GM23248 (cell line): ENCODE results near the gene CFDP1. TPM values are rescaled to one million over a fixed set of nuclear protein-coding genes. Genes with fewer than 3 reads are reported as not detected.

ENCODE experiments used
- DNase-seq: peaks from one replicate; pipeline ENCODE4 v3.0.0-alpha.2; 2015
- H2AFZ ChIP-seq: fragments of 200-600 bp; sonication (generic); 2 replicates; pipeline ENCODE4 v1.6.1; 2016; ENCODE audit warnings: antibody characterized with exemption
- H3F3A ChIP-seq: fragments of 200-600 bp; sonication (generic); 2 replicates; pipeline ENCODE4 v1.6.1; 2016; ENCODE audit warnings: mild to moderate bottlenecking, antibody characterized with exemption, mixed run types; ENCODE audit not compliant: insufficient read depth
- H3K27ac ChIP-seq: fragments of 200-600 bp; sonication (generic); 2 replicates; pipeline ENCODE4 v1.5.1; 2016; ENCODE audit warnings: mild to moderate bottlenecking
- H3K27me3 ChIP-seq: fragments of 200-600 bp; sonication (generic); replicated peaks from 2 replicates; pipeline ENCODE4 v1.6.1; 2016; ENCODE audit warnings: mild to moderate bottlenecking; ENCODE audit not compliant: insufficient read depth
- H3K36me3 ChIP-seq: fragments of 200-600 bp; sonication (generic); 2 replicates; pipeline ENCODE4 v1.6.1; 2016; ENCODE audit warnings: low read depth, mild to moderate bottlenecking
- H3K4me1 ChIP-seq: fragments of 200-600 bp; sonication (generic); 2 replicates; pipeline ENCODE4 v1.6.1; 2016; ENCODE audit warnings: mild to moderate bottlenecking; ENCODE audit not compliant: insufficient read depth
- H3K4me2 ChIP-seq: fragments of 200-600 bp; sonication (generic); one replicate; pipeline ENCODE4 v1.6.1; 2016; ENCODE audit warnings: mild to moderate bottlenecking; ENCODE audit not compliant: unreplicated experiment
- H3K4me3 ChIP-seq: fragments of 200-600 bp; sonication (generic); 2 replicates; pipeline ENCODE4 v1.5.1; 2016; ENCODE audit warnings: mild to moderate bottlenecking
- H3K79me2 ChIP-seq: fragments of 200-600 bp; sonication (generic); 2 replicates; pipeline ENCODE4 v1.6.1; 2016; ENCODE audit warnings: mild to moderate bottlenecking; ENCODE audit not compliant: insufficient read depth
- H3K9ac ChIP-seq: fragments of 200-600 bp; sonication (generic); 2 replicates; pipeline ENCODE4 v1.6.1; 2016; ENCODE audit warnings: mild to moderate bottlenecking
- H3K9me2 ChIP-seq: fragments of 200-600 bp; sonication (generic); 2 replicates; pipeline ENCODE4 v1.6.1; 2016; ENCODE audit warnings: mixed run types, mild to moderate bottlenecking, moderate library complexity; ENCODE audit not compliant: insufficient read depth
- H3K9me3 ChIP-seq: fragments of 200-600 bp; sonication (generic); one replicate; pipeline ENCODE4 v1.6.1; 2017; ENCODE audit warnings: low read depth
- H4K20me1 ChIP-seq: fragments of 200-600 bp; sonication (generic); 2 replicates; pipeline ENCODE4 v1.6.0; 2016; ENCODE audit not compliant: insufficient read depth
- EZH2 ChIP-seq: fragments of 200-600 bp; sonication (generic); IDR thresholded peaks from 2 replicates; pipeline ENCODE4 v1.6.1; 2018; ENCODE audit warnings: antibody characterized with exemption, mild to moderate bottlenecking; ENCODE audit not compliant: insufficient read depth, poor library complexity, severe bottlenecking
- EZH2phosphoT487 ChIP-seq: fragments of 200-600 bp; sonication (generic); IDR thresholded peaks from 2 replicates; pipeline ENCODE4 v1.6.1; 2018; ENCODE audit warnings: antibody characterized with exemption, moderate library complexity, mild to moderate bottlenecking, low read depth; ENCODE audit not compliant: insufficient read depth
- WGBS, 2 experiments: methylation state at CpG; one replicate each; pipeline ENCODE4 v1.1.6; 2015 to 2017; ENCODE audit warnings: low lambda C conversion rate in 2 of 2, low coverage in 1 of 2; ENCODE audit errors: missing lambda C conversion rate in 2 of 2; 5-methylcytosine and 5-hydroxymethylcytosine counted together
- in situ Hi-C: fragments of 300-500 bp; cut with MboI; formaldehyde crosslinking; loops from 2 replicates; pipeline ENCODE4 v1.15.0; 2020
- polyA plus RNA-seq: library from polyadenylated mRNA; unstranded; fragments of >200 nt; fragmentation: Nextera tagmentation; extraction: Ambion mirVana; gene quantifications from 2 replicates; pipeline ENCODE4 v1.2.1, GENCODE V29; 2016
- total RNA-seq: library from RNA; depleted of rRNA; stranded (reverse); fragments of >200 nt; shearing (Covaris generic); gene quantifications from 2 replicates; pipeline ENCODE4 v1.2.3, GENCODE V29; 2014

CFDP1 gene
- total and polyA plus RNA-seq, 2 experiments from 2014 or later: 36.9 to 46.7 TPM

GRCh38 chr16:75472908-75473877, 39.9 kb upstream of the CFDP1 start:
- H3K27me3 ChIP-seq: no peaks in the 10 kb centered on the region
- WGBS, 2 experiments: 89 to 90% methylated on average over 17 of the region's 17 CpGs
- in situ Hi-C loops: no loop called here
- H3K4me3 ChIP-seq: no peak overlapping the region
- no peaks in the 10 kb centered on the region for H3K9me2 ChIP-seq
- H4K20me1 ChIP-seq: no peaks in the 10 kb centered on the region
- H3K4me2 ChIP-seq: no peak overlapping the region
- TF ChIP-seq EZH2 (no peak), EZH2phosphoT487 (no peak)
- H3F3A ChIP-seq: no peaks in the 10 kb centered on the region
- H3K36me3 ChIP-seq: no peaks in the 10 kb centered on the region
- no peaks in the 10 kb centered on the region for H3K4me1 ChIP-seq
- no peak overlapping the region for H3K27ac ChIP-seq
- no peak for DNase-seq
- H2AFZ ChIP-seq: no peak overlapping the region
- no peak overlapping the region for H3K9ac ChIP-seq
- H3K9me3 ChIP-seq: no peaks in the 10 kb centered on the region
- no peaks in the 10 kb centered on the region for H3K79me2 ChIP-seq

GRCh38 chr16:75471723-75472633, 38.7 kb upstream of the CFDP1 start:
- in situ Hi-C loops: no loop called here
- Histone ChIP-seq H3K4me3 (no peak overlapping the region), H3K27me3 (no peaks in the 10 kb centered on the region), H3K9me3 (no peaks in the 10 kb centered on the region), H3K4me1 (no peaks in the 10 kb centered on the region), H2AFZ (peak overlapping the region; percentile 14; the same call in 1 of the 2 replicates), H4K20me1 (no peaks in the 10 kb centered on the region), H3K36me3 (no peaks in the 10 kb centered on the region), H3K9ac (no peak overlapping the region), H3K79me2 (no peaks in the 10 kb centered on the region), H3K27ac (no peak overlapping the region), H3F3A (no peaks in the 10 kb centered on the region), H3K9me2 (no peaks in the 10 kb centered on the region), H3K4me2 (no peak overlapping the region)
- TF ChIP-seq EZH2: no peak
- no peak for TF ChIP-seq EZH2phosphoT487
- DNase-seq: peak; percentile 85
- WGBS, 2 experiments: 10 to 14% methylated on average over 10 of the region's 10 CpGs

GRCh38 chr16:75466760-75467159, 33.5 kb upstream of the CFDP1 start:
- TF ChIP-seq EZH2: no peak
- TF ChIP-seq EZH2phosphoT487: no peak
- Histone ChIP-seq H3F3A (no peaks in the 10 kb centered on the region), H3K9me3 (no peaks in the 10 kb centered on the region), H3K4me1 (no peaks in the 10 kb centered on the region), H3K9me2 (no peaks in the 10 kb centered on the region), H2AFZ (no peak overlapping the region), H3K27ac (no peak overlapping the region), H3K4me3 (no peak overlapping the region), H3K79me2 (peaks cover 24% of the 10 kb centered on the region), H3K27me3 (no peaks in the 10 kb centered on the region), H3K36me3 (no peaks in the 10 kb centered on the region), H3K9ac (no peak overlapping the region), H3K4me2 (no peak overlapping the region), H4K20me1 (no peaks in the 10 kb centered on the region; the same call in 1 of the 2 replicates)
- WGBS, 2 experiments: 58 to 61% methylated on average over 2 of the region's 2 CpGs
- no peak for DNase-seq
- in situ Hi-C loops: no loop called here
